NCI-H1092 treated with DMSO at 0.1 percent for 48 hours (cell line): ENCODE measurements around the gene IKZF4.
"Not testable (repeated sequence)": the region's sequence is repeated elsewhere in the genome, so short reads cannot be mapped to it uniquely, and the experiment has no call there.

Experiments
- DNase-seq: peaks from one replicate; lab custom pipeline; 2025; lab: John Stamatoyannopoulos, UW

The IKZF4 gene

GRCh38 chr12:56020423-56021184, at the start of gene IKZF4:
TSS of gene IKZF4 (plus strand) at chr12:56021043. CDS start at chr12:56021494, 451 bp downstream.
- peak; percentile 31 for DNase-seq

- DNase-seq, result no peak
These were observed 48.8 kb upstream of the IKZF4 start for GRCh38 chr12:55972042-55972441.

- DNase-seq, result no peak
These were observed 48.4 kb upstream of the IKZF4 start for GRCh38 chr12:55972456-55972855.

- no peak for DNase-seq
These were observed 47.8 kb upstream of the IKZF4 start for GRCh38 chr12:55972911-55973598.

- DNase-seq, result peak; percentile 100
These were observed 47.1 kb upstream of the IKZF4 start, which contains the start of gene RAB5B for GRCh38 chr12:55973599-55974307. TSS of gene RAB5B (plus strand) at chr12:55974078. CDS start at chr12:55986961, 12,883 bp downstream.

- DNase-seq, result no peak
These were observed 46.5 kb upstream of the IKZF4 start for GRCh38 chr12:55974308-55974730.

GRCh38 chr12:55978393-55978792, 42.5 kb upstream of the IKZF4 start:
- no peak for DNase-seq

GRCh38 chr12:55979069-55979468, 41.8 kb upstream of the IKZF4 start:
- DNase-seq, result no peak

- not testable (repeated sequence) for DNase-seq
These were observed 39.0 kb upstream of the IKZF4 start for GRCh38 chr12:55981882-55982281.

- no peak for DNase-seq
These were observed 38.4 kb upstream of the IKZF4 start for GRCh38 chr12:55982319-55982936.

GRCh38 chr12:55983232-55983842, 37.5 kb upstream of the IKZF4 start:
- no peak for DNase-seq

GRCh38 chr12:55984861-55985260, 36.0 kb upstream of the IKZF4 start:
- no peak for DNase-seq

GRCh38 chr12:55985341-55985740, 35.5 kb upstream of the IKZF4 start:
- no peak for DNase-seq

- not testable (repeated sequence) for DNase-seq
These were observed 34.9 kb upstream of the IKZF4 start for GRCh38 chr12:55985976-55986375.

- no peak for DNase-seq
These were observed 29.7 kb upstream of the IKZF4 start for GRCh38 chr12:55991110-55991509.

- DNase-seq, result no peak
These were observed 27.5 kb upstream of the IKZF4 start for GRCh38 chr12:55993230-55993853.

GRCh38 chr12:55995366-55995765, 25.5 kb upstream of the IKZF4 start:
- no peak for DNase-seq

GRCh38 chr12:55996201-55996714, 24.6 kb upstream of the IKZF4 start:
- DNase-seq, result peak; percentile 41

- peak; percentile 84 for DNase-seq
These were observed 23.9 kb upstream of the IKZF4 start, which contains the start of gene SUOX for GRCh38 chr12:55996715-55997534. TSS of gene SUOX (plus strand) at chr12:55997276. CDS start at chr12:56002222, 4,946 bp downstream.

GRCh38 chr12:55997535-55997859, 23.3 kb upstream of the IKZF4 start:
- no peak for DNase-seq
